Kidney capillary endothelial cell (primary cell): Measurements from ENCODE around the gene NKD1.
"Not testable (repeated sequence)": the region's sequence is repeated elsewhere in the genome, so short reads cannot be mapped to it uniquely, and the experiment has no call there.

Experiments
- DNase-seq: peaks from one replicate; pipeline ENCODE4 v3.0.0-alpha.2; 2018; ENCODE audit warnings: low spot score

NKD1 gene

DNA sequence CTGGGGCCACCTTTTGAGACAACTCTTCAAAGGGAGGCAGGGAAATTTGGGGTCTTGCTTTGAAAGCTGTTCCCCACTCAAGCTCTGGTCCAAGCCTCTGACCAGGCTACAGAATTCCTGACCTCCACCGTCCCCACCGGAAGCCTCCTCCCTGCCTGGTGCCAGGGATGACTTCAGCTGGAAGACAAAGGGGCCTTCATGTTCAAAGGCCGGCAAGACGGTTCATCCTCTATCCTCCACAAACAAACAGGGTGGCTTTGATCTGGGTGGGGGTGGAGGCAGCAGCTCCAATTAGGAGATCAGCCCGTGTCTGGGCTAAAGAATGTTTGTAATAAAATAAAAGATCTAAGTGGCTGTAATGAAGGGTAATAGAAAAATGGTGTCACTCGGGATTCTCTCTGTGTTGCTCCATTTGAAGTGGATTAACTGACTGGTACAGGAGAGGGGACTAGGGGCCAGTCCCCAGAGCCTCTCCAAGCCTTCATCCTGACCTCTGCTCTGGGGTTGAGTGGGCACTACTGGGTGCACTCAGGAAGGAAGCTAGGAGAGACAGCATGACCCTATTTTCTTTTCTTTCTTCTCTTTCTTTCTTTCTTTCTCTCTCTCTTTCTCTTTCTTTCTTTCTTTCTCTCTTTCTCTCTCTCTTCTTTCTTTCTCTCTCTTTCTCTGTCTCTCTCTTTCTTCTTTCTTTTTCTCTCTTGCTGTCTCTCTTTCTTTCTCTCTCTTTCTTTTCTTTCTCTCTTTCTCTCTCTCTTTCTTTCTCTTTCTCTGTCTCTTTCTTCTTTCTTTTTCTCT lies 27.5 kb upstream of the NKD1 start:
- no peak for DNase-seq

DNA sequence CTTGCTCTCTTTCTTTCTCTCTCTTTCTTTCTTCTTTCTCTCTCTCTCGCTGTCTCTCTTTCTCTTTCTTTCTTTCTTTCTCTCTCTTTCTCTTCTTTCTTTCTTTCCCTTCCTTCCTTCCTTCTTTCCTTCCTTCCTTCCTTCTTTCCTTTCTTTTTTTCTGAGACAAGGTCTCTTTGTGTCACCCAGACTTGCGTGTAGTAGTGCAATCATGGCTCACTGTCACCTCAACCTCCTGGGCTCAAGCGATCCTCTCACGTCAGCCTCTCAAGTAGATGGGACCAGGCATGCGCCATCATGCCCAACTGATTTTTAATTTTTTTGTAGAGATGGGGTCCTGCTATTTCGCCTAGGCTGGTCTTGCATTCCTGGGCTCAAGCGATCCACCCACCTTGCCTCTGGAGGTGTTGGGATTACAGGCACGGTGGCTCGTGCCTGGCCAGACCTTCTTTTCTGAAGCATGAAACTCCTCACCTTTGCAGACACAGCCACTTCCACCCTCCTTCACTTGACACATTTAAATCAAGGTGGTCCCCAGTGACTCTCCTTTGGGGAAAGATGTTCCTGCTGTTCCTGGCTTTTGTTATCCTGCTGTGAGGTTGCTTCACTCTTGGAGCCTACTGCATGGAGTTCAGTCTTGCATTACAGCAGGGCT lies 26.8 kb upstream of the NKD1 start:
- no peak for DNase-seq

DNA sequence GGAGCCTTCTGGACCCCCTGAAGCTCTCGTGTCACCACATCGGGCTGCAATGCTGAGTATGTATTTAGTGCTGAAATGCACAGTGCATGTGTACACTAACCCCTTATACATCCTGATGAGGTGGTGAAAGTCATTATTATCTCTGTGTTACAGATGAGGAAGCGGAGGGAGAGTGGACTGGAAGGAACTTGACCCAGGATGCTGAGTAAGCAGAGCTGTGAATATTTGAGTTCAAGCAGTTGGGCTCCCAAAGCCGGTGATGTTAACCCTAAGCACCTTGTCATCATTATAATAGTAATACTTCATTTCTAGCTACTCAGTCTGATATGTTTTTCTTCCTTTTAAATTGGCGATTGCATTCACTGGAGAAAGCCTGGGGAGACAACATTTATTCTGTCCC lies 25.9 kb upstream of the NKD1 start:
- DNase-seq: no peak

DNA sequence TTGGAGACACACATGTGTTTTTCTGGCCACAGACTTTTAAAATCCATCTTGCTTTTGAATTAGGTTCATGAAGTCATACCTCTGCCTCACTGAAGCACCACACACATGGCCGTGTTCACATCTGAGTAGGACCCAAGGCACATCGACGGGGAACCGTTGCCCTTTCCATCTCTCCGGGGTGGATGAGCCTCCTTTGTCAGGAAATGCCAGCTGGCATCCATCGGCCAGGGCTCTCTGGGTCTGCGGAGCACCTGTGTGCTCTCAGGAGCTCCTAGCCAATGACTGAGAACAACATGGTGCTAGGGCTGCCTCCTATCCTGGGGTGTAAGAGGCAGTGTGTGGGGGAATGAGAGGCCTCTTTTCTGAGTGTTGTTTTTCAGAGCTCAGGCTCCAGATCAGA lies 24.5 kb upstream of the NKD1 start:
- DNase-seq: no peak

DNA sequence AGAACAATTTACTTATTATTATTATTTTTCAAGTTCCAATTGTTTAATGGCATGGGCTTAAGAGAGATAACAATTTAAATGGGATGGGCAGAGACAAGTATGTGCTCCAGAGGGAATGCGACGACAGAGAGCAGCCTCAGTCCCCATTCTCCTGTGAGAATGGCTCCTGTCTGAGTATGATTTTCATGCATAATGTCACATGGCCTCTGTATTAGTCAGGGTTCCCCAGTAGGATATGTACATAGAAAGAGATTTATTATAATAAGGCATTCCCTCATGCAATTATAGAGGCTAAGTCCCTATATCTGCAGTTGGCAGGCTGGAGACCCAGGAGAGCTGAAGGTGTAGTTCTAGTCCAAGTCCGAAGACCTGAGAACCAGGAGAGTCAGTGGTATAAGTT lies 22.9 kb upstream of the NKD1 start:
- no peak for DNase-seq

DNA sequence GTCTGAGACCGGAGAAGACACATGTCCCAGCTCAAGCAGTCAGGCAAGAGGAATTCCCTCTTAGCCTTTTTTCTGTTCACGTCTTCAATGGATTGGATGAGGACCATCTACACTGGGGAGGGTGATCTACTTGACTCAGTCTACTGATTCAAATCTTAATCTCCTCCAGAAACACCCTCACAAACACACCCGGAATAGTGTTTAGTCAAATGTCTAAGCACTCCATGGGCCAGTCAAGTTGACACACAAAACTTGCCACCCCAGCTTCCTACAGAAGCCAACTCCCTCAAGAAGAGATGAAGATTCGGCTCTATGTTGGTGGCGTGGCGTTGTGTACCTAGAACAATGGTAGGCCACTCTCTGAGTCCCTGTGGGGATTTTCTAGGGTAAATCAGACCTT lies 22.5 kb upstream of the NKD1 start:
- DNase-seq: no peak

DNA sequence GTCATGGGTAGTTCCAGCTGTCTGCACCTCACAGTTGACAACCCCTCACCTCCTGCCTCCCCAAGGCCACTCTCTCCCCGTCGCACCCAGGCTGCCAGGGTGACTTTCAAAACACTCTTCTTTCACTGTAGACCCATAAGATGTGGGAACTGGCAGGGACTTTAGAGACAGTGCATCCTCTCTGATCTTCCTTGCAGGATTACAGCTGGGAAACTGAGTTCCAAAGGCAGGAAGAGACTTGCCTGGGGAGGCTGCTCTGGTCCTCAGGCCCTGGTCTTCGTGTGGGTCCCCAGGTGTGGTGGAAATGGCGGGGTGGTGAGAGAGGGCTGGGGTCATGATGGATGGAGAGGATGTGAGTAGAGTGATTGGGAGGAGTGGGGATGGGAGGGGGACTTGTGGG lies 21.9 kb upstream of the NKD1 start:
- DNase-seq: no peak

DNA sequence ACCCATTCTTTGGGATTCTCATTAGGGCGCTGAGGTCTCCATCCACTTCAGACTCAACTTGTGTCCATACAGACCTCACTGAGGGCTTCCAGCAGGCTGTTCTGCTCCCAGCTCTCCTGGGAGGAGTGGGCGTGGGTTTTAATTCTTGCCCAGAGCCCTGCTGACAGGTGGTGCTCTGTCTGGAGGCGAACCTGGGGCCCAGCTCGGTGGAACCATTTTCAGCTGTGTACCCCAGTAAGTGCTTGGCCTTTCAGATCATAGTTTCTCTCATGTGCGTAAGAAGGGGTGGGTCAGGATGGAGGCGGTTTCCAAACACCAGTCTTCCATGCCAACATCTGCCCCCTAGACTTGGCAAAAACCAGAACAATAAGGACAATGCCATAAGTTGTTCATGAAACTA lies 21.4 kb upstream of the NKD1 start:
- no peak for DNase-seq

DNA sequence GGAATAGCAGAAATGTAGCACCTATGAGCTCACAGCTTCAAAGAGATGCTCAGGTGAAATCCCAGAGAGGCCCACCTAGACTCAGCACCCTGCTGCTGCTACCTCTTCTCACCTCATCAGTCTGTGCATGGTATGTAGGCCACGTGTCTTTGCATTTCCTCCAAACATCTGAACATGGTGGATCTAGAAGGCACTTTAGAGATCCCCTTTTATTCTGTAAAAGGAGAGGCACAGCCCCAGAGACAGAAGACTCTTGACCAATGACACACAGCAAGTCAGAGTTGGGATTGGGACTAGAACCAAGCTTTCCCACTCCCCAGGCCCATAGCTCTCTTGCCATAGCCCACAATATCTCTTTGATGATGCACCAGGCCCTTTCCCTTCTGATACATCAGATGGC lies 19.4 kb upstream of the NKD1 start:
- no peak for DNase-seq

DNA sequence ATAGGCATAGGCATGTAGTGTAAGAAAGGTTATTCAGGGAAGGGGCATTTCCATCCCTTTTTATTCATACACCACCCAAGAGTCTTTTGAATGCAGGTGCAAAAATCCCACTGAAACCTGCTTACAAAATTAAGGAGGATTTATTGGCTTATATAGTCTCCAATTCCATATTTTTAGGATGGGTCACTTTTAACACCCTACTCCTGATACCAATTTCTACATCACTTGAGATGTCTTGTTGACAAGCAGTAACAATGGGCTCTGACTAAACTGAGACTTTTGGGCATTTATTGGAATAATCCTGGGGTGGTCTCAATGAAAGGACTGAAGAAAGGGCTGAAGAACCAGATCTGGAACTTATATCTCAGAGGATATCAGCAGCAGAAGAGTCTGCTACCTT lies 18.9 kb upstream of the NKD1 start:
- DNase-seq: no peak

DNA sequence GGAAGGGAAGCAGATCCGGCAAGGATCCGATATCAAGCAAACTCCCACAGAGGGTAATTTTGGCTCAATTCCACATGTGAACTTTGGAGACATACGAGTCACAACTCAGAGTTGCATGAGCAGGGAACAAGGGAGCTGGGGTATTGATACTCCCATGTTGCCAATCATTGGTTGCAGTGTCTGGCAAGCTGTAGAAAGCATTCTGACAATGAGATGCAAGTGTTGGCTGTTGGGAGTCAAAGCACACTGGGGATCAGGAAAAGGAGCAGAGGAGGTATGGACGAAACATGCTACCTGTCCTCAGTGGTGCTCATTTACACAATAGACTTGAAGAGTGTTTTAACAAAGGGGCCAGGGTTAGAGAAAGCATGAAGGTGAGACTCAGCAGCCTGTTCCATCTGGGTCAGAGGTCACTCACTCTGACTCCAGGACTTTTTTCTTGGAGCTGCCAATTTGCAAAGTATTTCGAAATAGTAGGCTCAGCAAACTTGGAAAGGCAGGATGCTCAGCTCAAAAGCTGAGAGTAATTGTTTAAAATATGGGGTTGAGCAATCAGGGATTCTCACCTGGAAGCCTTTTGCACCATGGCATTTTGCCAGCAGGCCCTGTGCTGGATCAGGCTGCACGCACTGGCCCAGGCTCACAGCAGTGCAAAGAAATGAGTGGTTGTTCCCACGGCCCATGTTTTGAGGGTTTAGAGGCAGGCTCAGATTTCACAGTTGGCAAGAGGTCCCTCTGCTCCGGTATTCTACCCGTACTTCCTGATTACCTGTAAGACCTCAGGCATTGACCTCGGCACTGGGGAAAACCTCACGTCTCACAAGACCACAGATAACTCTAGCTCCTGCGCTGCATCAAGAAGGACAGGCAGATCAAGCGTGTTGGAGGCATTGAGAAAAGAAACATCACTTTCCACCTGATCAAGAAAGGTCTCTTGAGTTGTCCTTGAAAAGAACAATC lies 17.6 kb upstream of the NKD1 start:
- DNase-seq: no peak

DNA sequence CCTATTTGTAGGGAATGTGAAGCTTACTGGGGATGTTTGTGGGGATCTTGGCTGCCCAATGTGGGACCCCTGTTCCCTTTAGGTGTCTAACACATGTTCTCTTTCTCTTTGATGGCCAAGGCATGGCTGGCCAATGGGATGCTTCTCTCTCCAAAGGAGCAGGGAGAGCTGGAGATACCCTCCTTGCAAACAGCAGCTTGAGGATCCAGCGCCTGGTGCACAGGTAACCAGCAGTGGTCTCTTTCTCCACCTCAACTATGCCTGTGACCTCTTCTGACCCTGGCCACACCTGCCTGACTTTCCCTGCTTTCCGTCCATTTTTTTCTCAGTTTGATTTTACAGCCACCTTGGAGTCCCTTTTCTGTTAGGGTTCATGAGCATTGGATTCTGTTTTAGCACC lies 16.8 kb upstream of the NKD1 start:
- DNase-seq: no peak

DNA sequence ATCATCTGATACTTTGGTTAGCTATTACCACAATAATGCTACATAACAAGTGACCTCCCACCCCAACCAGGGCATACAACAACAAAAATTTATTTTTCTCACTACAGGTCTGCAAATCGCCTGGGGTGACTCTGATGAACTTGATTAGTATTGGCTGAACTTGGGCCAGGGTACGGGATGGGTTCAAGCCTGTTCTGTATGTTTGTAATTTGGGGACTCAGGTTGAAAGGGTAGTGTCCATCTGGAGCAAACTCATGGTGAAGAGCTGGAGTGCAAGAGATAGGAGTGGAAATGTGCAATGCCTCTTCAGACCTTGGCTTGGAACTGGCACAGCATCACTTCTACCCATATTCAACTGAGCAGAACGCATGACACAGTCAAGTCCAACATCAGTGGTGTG lies 16.3 kb upstream of the NKD1 start:
- no peak for DNase-seq

DNA sequence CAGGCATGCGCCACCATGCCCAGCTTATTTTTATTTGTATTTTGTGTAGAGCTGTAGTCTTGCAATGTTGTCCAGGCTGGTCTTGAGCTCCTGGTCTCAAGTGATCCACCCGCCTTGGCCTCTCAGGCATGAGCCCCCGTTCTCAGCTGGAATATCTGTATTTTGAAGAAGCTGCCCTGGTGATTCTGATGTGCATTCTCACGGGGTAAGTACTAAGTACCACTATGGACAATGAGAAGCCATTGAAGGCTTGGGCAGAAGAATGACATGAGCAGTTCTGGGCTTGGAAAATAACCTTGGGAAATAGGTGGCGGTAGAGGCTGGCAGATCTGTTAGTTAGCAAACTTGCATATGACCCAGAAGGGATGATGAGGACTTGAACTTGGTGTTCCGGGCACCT lies 15.6 kb upstream of the NKD1 start:
- DNase-seq: no peak

DNA sequence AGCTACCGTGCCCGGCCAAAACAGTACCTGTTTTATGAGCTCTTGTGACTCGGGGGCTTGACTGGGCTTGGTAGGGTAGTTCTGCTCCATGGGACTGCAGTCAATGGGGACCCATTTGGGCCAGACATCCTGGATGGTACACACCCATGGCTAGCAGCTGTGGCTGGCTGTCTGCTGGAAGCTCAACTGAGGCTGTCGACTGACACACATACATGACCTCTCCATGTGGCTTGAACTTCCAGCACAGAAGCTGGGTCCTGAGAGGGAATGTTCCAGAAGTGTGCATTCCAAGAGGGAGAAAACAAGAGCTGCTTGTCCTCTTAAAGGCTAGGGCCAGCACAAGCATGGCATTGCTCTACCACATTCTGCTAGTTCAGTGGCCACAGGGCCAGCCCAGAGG lies 14.9 kb upstream of the NKD1 start:
- DNase-seq: no peak

DNA sequence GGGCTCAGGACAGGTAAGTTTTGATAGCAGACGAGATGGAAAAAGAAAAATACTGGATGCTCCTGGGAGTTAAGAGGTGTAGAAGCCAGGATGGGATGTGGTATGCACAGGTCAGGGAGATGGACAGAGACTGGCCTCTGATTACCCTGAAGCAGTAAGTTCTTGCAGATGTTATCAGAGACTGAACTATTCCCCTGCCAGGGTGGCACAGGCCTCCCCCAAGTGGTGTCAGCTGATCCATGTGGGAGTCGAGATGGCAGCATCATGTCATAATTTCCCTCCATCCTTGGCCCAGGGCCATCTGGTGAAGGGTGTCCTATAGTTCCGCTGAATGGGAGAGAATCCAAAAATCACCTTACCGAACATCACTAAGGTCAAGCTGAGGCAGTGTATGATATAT lies 14.1 kb upstream of the NKD1 start:
- DNase-seq: no peak

DNA sequence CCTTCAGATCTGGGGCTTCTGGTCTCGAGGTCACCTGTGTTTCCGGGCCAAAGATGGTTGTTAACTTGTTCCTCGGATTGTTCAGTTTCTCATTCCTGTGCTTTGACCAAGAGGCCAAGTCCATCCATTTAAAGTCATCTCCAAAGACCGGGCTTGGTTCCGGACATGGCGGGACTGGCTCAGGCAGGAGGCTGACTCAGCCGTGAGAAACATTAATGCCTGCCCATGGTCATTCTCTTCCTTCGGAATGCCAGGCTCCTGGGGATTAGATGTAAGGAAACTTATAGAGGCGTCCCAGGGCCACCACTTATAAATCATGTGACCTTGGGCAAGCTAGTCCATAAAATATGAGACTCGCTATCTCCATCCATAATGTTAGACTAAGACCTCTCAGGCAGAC lies 13.6 kb upstream of the NKD1 start:
- DNase-seq: no peak

DNA sequence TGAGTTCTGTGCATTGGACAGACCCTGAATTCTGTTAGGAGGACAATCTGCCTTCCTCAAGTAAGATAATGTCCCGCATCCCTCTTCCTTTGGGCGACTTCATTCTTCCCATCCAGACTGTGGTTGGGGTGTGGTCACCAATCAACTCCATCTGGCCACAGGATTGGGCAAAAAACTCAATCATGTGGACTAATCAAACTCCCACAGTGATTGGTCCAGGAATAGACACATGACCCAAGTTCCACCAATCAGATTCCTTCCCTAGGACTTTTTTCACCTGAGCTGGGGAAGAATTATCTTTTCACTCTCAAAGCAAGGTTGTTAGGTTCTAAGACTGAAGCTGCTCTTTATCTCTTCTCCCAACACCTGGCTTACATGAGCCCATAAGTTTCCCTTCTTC lies 13.2 kb upstream of the NKD1 start:
- DNase-seq: no peak

DNA sequence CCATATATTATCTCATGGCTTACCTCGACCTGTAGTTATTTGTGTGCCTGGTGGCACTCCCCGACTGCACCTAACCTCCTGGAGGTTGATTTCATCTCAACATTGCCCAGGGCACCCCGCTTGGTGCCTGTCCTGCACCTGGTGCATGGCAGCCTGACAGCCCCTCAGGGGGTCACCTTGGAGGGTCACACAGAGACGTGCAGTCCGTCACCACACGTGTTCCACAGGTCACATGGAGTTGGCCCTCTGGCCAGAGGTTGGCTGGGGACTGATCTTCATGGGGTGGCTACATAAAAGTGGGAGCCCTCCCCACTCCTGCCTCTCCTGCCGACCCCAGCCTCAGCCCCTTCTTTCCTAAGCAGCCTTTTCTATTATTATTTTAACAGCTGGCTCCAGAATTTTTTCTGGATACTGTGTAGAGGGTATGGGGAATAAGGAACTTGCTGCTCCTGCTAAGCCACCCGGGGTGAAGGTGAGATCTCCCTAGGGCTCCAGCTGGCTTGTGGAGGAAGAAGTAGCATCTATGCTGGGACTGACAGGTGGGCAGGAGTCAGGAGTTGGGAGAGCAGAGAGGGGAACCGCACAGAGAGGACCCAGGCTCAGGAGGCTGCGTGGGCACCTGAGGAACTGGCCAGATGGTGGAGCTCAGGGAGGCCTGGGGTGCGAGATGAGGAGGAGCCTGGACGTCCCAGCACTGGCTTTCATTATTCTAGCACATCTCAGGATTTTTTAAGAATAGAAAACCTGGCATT lies 12.5 kb upstream of the NKD1 start:
- no peak for DNase-seq

DNA sequence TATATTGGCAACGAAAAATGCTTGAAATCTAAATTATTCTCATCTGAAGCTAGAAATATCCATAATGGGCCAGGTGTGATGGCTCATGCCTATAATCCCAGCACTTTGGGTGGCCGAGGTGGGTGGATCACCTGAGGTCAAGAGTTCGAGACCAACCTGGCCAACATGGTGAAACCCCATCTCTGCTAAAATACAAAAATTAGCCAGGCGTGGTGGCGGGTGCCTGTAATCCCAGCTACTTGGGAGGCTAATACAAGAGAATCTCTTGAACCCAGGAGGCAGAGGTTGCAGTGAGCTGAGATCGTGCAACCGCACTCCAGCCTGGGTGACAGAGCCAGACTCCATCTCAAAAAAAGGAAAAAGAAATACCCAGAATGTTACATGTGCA lies 11.9 kb upstream of the NKD1 start:
- DNase-seq: not testable (repeated sequence)

DNA sequence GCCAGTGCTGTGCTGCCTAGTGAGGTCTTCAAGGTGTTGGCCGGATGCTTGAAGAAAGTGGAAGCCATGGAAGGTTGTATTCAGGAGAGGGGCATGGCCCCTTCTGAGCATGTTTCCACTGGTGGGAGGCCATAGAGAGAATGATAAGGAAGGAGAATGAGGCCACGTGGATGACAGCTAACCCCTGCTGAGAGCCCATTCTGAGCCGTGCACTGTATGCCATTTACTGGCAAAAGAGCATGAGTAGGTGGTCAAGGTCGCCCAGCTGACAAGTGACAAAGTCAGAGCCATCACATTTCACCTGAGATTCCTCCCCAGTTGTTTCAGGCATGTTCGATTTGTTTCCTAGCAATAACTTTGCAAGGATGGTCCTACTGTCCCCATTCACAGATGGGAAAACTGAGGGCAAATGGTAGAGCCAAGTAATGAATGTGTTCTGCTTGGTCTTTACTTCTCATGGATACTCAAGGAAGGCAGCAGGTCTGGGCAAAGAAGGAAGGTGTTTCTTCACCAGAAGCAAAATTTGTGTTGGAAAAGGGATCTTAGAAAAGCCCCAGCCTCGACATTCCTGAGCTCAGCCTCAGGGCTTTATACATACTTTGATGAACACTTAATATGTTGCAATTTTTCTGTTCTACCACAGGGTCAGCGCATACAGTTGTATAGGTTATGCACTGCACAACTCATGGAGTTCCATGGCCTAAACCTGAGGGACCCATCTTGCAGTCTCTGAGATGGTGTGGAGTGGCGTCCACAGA lies 10.5 kb upstream of the NKD1 start:
- DNase-seq: no peak
